H1 (cell line): ENCODE data around the gene ATP5MC2. TPM values are rescaled to one million over a fixed set of nuclear protein-coding genes. Genes with fewer than 3 reads are reported as not detected.

Experiments
- CTCF ChIA-PET: fragments of 300-600 bp; sonication (Branson Sonifier 250); formaldehyde crosslinking; loops from one replicate; lab custom pipeline; 2021; ENCODE audit not compliant: partially characterized antibody; lab: Charles Lee
- POLR2A ChIA-PET: fragments of 300-600 bp; sonication (Branson Sonifier 250); formaldehyde crosslinking; loops from one replicate; lab custom pipeline; 2021; ENCODE audit warnings: inconsistent platforms; ENCODE audit not compliant: partially characterized antibody; lab: Charles Lee
- DNase-seq, 2 experiments: peaks; one replicate each; pipeline versions ENCODE4 v3.0.0 to v3.0.0-alpha.2; 2010 to 2022; ENCODE audit warnings: low spot score in 2 of 2, low read depth in 1 of 2, mixed read lengths in 1 of 2
- FAIRE-seq: peaks from 2 replicates; lab custom pipeline; 2011; peaks lifted over from hg19 to GRCh38; lab: Jason Lieb, UNC
- H2AFZ ChIP-seq: 2 replicates; pipeline ENCODE4 v1.8.1; 2012; ENCODE audit warnings: low read length, inconsistent platforms
- H2AK5ac ChIP-seq: 2 replicates; pipeline ENCODE4 v1.6.1; 2013; ENCODE audit warnings: low read depth, low read length
- H2BK120ac ChIP-seq: replicated peaks from 2 replicates; pipeline ENCODE3; 2013; ENCODE audit warnings: low read depth, low read length, inconsistent platforms
- H2BK12ac ChIP-seq: 2 replicates; pipeline ENCODE4 v1.6.1; 2013; ENCODE audit warnings: low read depth, low read length
- H2BK15ac ChIP-seq: 2 replicates; pipeline ENCODE4 v1.6.1; 2013; ENCODE audit warnings: low read length
- H2BK20ac ChIP-seq: 2 replicates; pipeline ENCODE4 v1.6.1; 2013; ENCODE audit warnings: low read length
- H2BK5ac ChIP-seq: 2 replicates; pipeline ENCODE4 v1.6.1; 2013; ENCODE audit warnings: low read depth, low read length
- H3K14ac ChIP-seq: 2 replicates; pipeline ENCODE4 v1.6.1; 2013; ENCODE audit warnings: inconsistent platforms; ENCODE audit not compliant: insufficient read length
- H3K18ac ChIP-seq: 2 replicates; pipeline ENCODE4 v1.6.1; 2013; ENCODE audit warnings: low read length; ENCODE audit errors: extremely low read depth
- H3K23ac ChIP-seq: 2 replicates; pipeline ENCODE4 v1.6.1; 2013; ENCODE audit warnings: inconsistent platforms; ENCODE audit not compliant: insufficient read length
- H3K23me2 ChIP-seq: 2 replicates; pipeline ENCODE4 v1.6.1; 2013; ENCODE audit warnings: low read depth, low read length
- H3K27ac ChIP-seq: 2 replicates; pipeline ENCODE4 v1.6.1; 2011; ENCODE audit warnings: low read depth, low read length, inconsistent platforms
- H3K27me3 ChIP-seq, 4 experiments: replicated peaks in 1 of 4; 1 replicate in 1 of 4; 2 replicates in 3 of 4; pipeline versions ENCODE4 v1.6.1 to v1.8.1; 2011 to 2013; ENCODE audit warnings: low read length in 3 of 4, mild to moderate bottlenecking in 3 of 4, inconsistent platforms in 2 of 4, mixed read lengths in 2 of 4, moderate library complexity in 1 of 4; ENCODE audit not compliant: control insufficient read depth in 3 of 4, insufficient read depth in 3 of 4; ENCODE audit errors: extremely low read depth in 1 of 4
- H3K36me3 ChIP-seq, 4 experiments: 2 replicates each; pipeline versions ENCODE4 v1.6.1 to v1.8.1; 2011 to 2013; ENCODE audit warnings: mild to moderate bottlenecking in 4 of 4, low read length in 3 of 4, moderate library complexity in 2 of 4, control low read depth in 1 of 4, inconsistent platforms in 1 of 4; ENCODE audit not compliant: insufficient read depth in 4 of 4, control insufficient read depth in 2 of 4
- H3K4ac ChIP-seq: replicated peaks from 2 replicates; pipeline ENCODE3; 2013; ENCODE audit warnings: low read length, low read depth, mixed read lengths, inconsistent platforms; ENCODE audit not compliant: insufficient read length
- H3K4me1 ChIP-seq, 4 experiments: replicated peaks in 1 of 4; 1 replicate in 1 of 4; 2 replicates in 3 of 4; pipeline versions ENCODE4 v1.6.1 to v1.8.1; 2011 to 2013; ENCODE audit warnings: low read length in 3 of 4, inconsistent platforms in 2 of 4, mixed read lengths in 1 of 4; ENCODE audit not compliant: insufficient read depth in 4 of 4, control insufficient read depth in 3 of 4
- H3K4me2 ChIP-seq, 2 experiments: 2 replicates each; pipeline versions ENCODE4 v1.6.1 to v1.8.1; 2011 to 2013; ENCODE audit warnings: low read depth in 2 of 2, low read length in 2 of 2, control low read depth in 1 of 2, inconsistent platforms in 1 of 2, mild to moderate bottlenecking in 1 of 2; ENCODE audit not compliant: insufficient read depth in 1 of 2
- H3K4me3 ChIP-seq, 4 experiments: fragments of 200-600, 300-600 bp in 1 of 4; sonication (generic), shearing (Covaris generic), sonication (Bioruptor Twin) in 1 of 4; 2 replicates each; pipeline versions ENCODE4 v1.5.1 to v1.8.1; 2011 to 2016; ENCODE audit warnings: low read length in 4 of 4, low read depth in 3 of 4, control low read depth in 2 of 4, inconsistent platforms in 2 of 4, mild to moderate bottlenecking in 2 of 4, mixed read lengths in 1 of 4, moderate library complexity in 1 of 4; ENCODE audit not compliant: insufficient read depth in 2 of 4; ENCODE audit errors: extremely low read depth in 1 of 4
- H3K56ac ChIP-seq: replicated peaks from 2 replicates; pipeline ENCODE3; 2013; ENCODE audit warnings: low read depth, mild to moderate bottlenecking, mixed read lengths, low read length, inconsistent platforms; ENCODE audit not compliant: insufficient read length
- H3K79me1 ChIP-seq: 2 replicates; pipeline ENCODE4 v1.6.1; 2013; ENCODE audit warnings: low read depth, low read length, control low read depth
- H3K79me2 ChIP-seq, 2 experiments: 2 replicates each; pipeline versions ENCODE4 v1.6.1 to v1.8.1; 2012 to 2013; ENCODE audit warnings: low read length in 2 of 2, mild to moderate bottlenecking in 2 of 2, inconsistent platforms in 1 of 2; ENCODE audit not compliant: insufficient read depth in 2 of 2, control insufficient read depth in 1 of 2
- H3K9ac ChIP-seq, 4 experiments: replicated peaks in 1 of 4; 1 replicate in 1 of 4; 2 replicates in 3 of 4; pipeline versions ENCODE4 v1.6.1 to v1.8.1; 2011 to 2013; ENCODE audit warnings: low read depth in 3 of 4, low read length in 3 of 4, control low read depth in 2 of 4, mild to moderate bottlenecking in 2 of 4, moderate library complexity in 2 of 4, inconsistent platforms in 1 of 4; ENCODE audit errors: extremely low read depth in 1 of 4
- H3K9me3 ChIP-seq, 2 experiments: 2 replicates each; pipeline versions ENCODE4 v1.6.1 to v1.8.1; 2012 to 2013; ENCODE audit warnings: mild to moderate bottlenecking in 2 of 2, moderate library complexity in 2 of 2, control low read depth in 1 of 2, inconsistent platforms in 1 of 2, low read depth in 1 of 2, low read length in 1 of 2, mixed read lengths in 1 of 2; ENCODE audit not compliant: insufficient read depth in 2 of 2
- H4K20me1 ChIP-seq, 2 experiments: replicated peaks in 1 of 2; 2 replicates each; pipeline versions ENCODE3 to v1.8.1; 2011 to 2013; ENCODE audit warnings: inconsistent platforms in 2 of 2, low read length in 2 of 2, mild to moderate bottlenecking in 1 of 2; ENCODE audit not compliant: insufficient read depth in 2 of 2, control insufficient read depth in 1 of 2
- H4K5ac ChIP-seq: 2 replicates; pipeline ENCODE4 v1.6.1; 2013; ENCODE audit warnings: low read length, low read depth, mixed read lengths, inconsistent platforms; ENCODE audit not compliant: insufficient read length
- H4K8ac ChIP-seq: 2 replicates; pipeline ENCODE4 v1.8.0; 2013; ENCODE audit warnings: mild to moderate bottlenecking, moderate library complexity, low read length, inconsistent platforms; ENCODE audit not compliant: insufficient read depth; ENCODE audit errors: extremely low read depth
- H4K91ac ChIP-seq: replicated peaks from 2 replicates; pipeline ENCODE3; 2013; ENCODE audit warnings: low read length, mixed read lengths, inconsistent platforms; ENCODE audit not compliant: insufficient read length
- BACH1 ChIP-seq: IDR thresholded peaks from 2 replicates; pipeline ENCODE4 v1.6.1; 2012; ENCODE audit warnings: low read length, improper control_type of control experiment
- CBX5 ChIP-seq: fragments of 300-800, 300-1000 bp; sonication (generic); IDR thresholded peaks from 2 replicates; pipeline ENCODE4 v1.7.1; 2016; ENCODE audit warnings: antibody characterized with exemption, low read length, low read depth
- CBX8 ChIP-seq: fragments of 300-800, 300-1000 bp; sonication (generic); IDR thresholded peaks from 2 replicates; pipeline ENCODE4 v1.7.1; 2016; ENCODE audit warnings: low read depth, low read length, borderline replicate concordance
- CHD1 ChIP-seq: IDR thresholded peaks from 2 replicates; pipeline ENCODE4 v1.6.1; 2012; ENCODE audit warnings: low read depth, low read length, improper control_type of control experiment
- E2F6 ChIP-seq: IDR thresholded peaks from 2 replicates; pipeline ENCODE4 v1.6.1; 2012; ENCODE audit warnings: inconsistent platforms
- EZH2 ChIP-seq: fragments of 200-600 bp; sonication (generic); IDR thresholded peaks from 2 replicates; pipeline ENCODE4 v1.7.1; 2012; ENCODE audit warnings: low read depth, mild to moderate bottlenecking, moderate library complexity, low read length, inconsistent platforms; ENCODE audit not compliant: severe bottlenecking
- KDM1A ChIP-seq: fragments of 200-600, 300-600 bp; sonication (generic); IDR thresholded peaks from 2 replicates; pipeline ENCODE4 v1.7.1; 2016; ENCODE audit warnings: mild to moderate bottlenecking, low read length, borderline replicate concordance
- PHF8 ChIP-seq: fragments of 200-600 bp; sonication (generic); conservative IDR thresholded peaks from 2 replicates; pipeline ENCODE4 v1.7.1; 2012; ENCODE audit warnings: low read depth, mild to moderate bottlenecking, inconsistent platforms, low read length, moderate library complexity
- POU5F1 ChIP-seq: IDR thresholded peaks from 2 replicates; pipeline ENCODE4 v1.6.1; 2011; ENCODE audit warnings: low read depth, mild to moderate bottlenecking, low read length, moderate library complexity
- RAD21 ChIP-seq, 2 experiments: IDR thresholded peaks in 1 of 2; conservative IDR thresholded peaks in 1 of 2; 2 replicates each; pipeline ENCODE4 v1.6.1; 2011; ENCODE audit warnings: low read depth in 2 of 2, low read length in 2 of 2, improper control_type of control experiment in 1 of 2, inconsistent platforms in 1 of 2, mild to moderate bottlenecking in 1 of 2, moderate library complexity in 1 of 2
- SAP30 ChIP-seq: fragments of 300-600 bp; sonication (generic); IDR thresholded peaks from 2 replicates; pipeline ENCODE4 v1.7.1; 2012; ENCODE audit warnings: low read length, moderate library complexity, mild to moderate bottlenecking, inconsistent platforms; ENCODE audit not compliant: insufficient read depth, insufficient replicate concordance
- SP2 ChIP-seq: IDR thresholded peaks from 2 replicates; pipeline ENCODE4 v1.6.1; 2012; ENCODE audit warnings: mild to moderate bottlenecking, low read length, inconsistent platforms
- ZNF274 ChIP-seq: IDR thresholded peaks from 2 replicates; pipeline ENCODE4 v1.7.0; 2012; ENCODE audit warnings: low read length, borderline replicate concordance; ENCODE audit errors: extremely low read depth
- WGBS, 2 experiments: shearing (Covaris generic) in 1 of 2; methylation state at CpG; one replicate each; pipeline versions ENCODE4 v1.1.6 to v1.1.7; 2013 to 2015; ENCODE audit warnings: low lambda C conversion rate in 2 of 2, mixed read lengths in 2 of 2, inconsistent platforms in 1 of 2, low coverage in 1 of 2, missing lambda C conversion rate in 1 of 2; ENCODE audit not compliant: insufficient replicate concordance in 2 of 2, insufficient coverage in 1 of 2, insufficient read length in 1 of 2; ENCODE audit errors: extremely low coverage in 1 of 2, missing lambda C conversion rate in 1 of 2; 5-methylcytosine and 5-hydroxymethylcytosine counted together
- polyA plus RNA-seq, 7 experiments: library from polyadenylated mRNA; depleted of rRNA in 3 of 7; stranded (reverse) in 5 of 7; unstranded in 2 of 7; fragments of >200 nt in 5 of 7; fragments of 200-250 nt in 2 of 7; gene quantifications; 1 replicate in 5 of 7; 2 replicates in 1 of 7; 4 replicates in 1 of 7; pipeline versions ENCODE4 v1.2.1 to v1.2.3, GENCODE V29; 2011 to 2013; ENCODE audit warnings: missing spikeins in 2 of 7, mixed read lengths in 2 of 7
- total RNA-seq: library from RNA; stranded (reverse); fragmentation: NEBNext Ultra II Directional; extraction: Animal tissue kit (Norgen Biotek cat#: 25700); gene quantifications from 2 replicates; pipeline ENCODE4 v1.2.1, GENCODE V29; 2021

ATP5MC2 gene
- total and polyA plus RNA-seq, 2 of the 8 experiments (the other 6 are each of a cell fraction or from before 2014, with no cell fraction given), result 408 to 952 TPM

GRCh38 chr12:53617700-53618099 is 58.2 kb downstream of the ATP5MC2 start:
- no peak overlapping the region for H4K91ac ChIP-seq
- CTCF ChIA-PET, result interaction anchor here (1.3 to 2.4 kb wide), 2 partner anchors 58 to 126 kb away, joined by 3 to 9 read pairs; partner anchors contain the start of gene ATP5MC2
- no peaks in the 10 kb centered on the region for H3K36me3 ChIP-seq
- H3K27me3 ChIP-seq, result no peaks in the 10 kb centered on the region
- no peak overlapping the region for H3K4me3 ChIP-seq
- H3K4me1 ChIP-seq, result no peaks in the 10 kb centered on the region
- no peak overlapping the region for H3K14ac ChIP-seq
- peaks cover 2% of the 10 kb centered on the region; the same call in 1 of the 2 replicates for H3K79me1 ChIP-seq
- H2BK12ac ChIP-seq, result no peak overlapping the region
- H2AK5ac ChIP-seq, result no peak overlapping the region
- H3K23ac ChIP-seq, result no peak overlapping the region
- DNase-seq (no peak), FAIRE-seq (no peak)
- 79% methylated on average over 3 of the region's 3 CpGs; no CpG with 5 or more reads in 1 of the 2 experiments for WGBS, 2 experiments
- H2AFZ ChIP-seq, result no peak overlapping the region
- POLR2A ChIA-PET, result interaction anchor here (0.7 to 2.1 kb wide), 3 partner anchors 9 to 149 kb away, joined by 3 to 7 read pairs (median 4); partner anchors contain the start of gene ATF7
- peaks cover 0 to 11% of the 10 kb centered on the region in 2 experiments; a peak in 1 of 4 replicates for H3K79me2 ChIP-seq
- H3K4me2 ChIP-seq, result no peak overlapping the region
- H2BK120ac ChIP-seq, result no peak overlapping the region
- no peak overlapping the region for H2BK20ac ChIP-seq
- no peak overlapping the region for H2BK5ac ChIP-seq
- no peak overlapping the region for H3K56ac ChIP-seq
- H2BK15ac ChIP-seq, result no peak overlapping the region
- H4K8ac ChIP-seq, result no peak overlapping the region
- no peak overlapping the region for H3K27ac ChIP-seq
- no peaks in the 10 kb centered on the region for H3K23me2 ChIP-seq
- H4K5ac ChIP-seq, result no peak overlapping the region
- no peak overlapping the region for H3K9ac ChIP-seq
- H3K9me3 ChIP-seq, result no peaks in the 10 kb centered on the region
- no peaks in the 10 kb centered on the region for H4K20me1 ChIP-seq
- no peak overlapping the region for H3K18ac ChIP-seq
- H3K4ac ChIP-seq, result no peak overlapping the region
- no peak for TF ChIP-seq ZNF274
- no peak for TF ChIP-seq SP2
- TF ChIP-seq CBX8, result no peak
- no peak for TF ChIP-seq E2F6
- TF ChIP-seq SAP30, result no peak
- no peak for TF ChIP-seq EZH2
- no peak for TF ChIP-seq RAD21 (IDR thresholded peaks at IDR 0.05 in 1 of 2, conservative IDR thresholded peaks at IDR 0.05 in 1 of 2; ENCODE audit: low read depth in 2 of 2, low read length in 2 of 2)
- TF ChIP-seq BACH1, result no peak
- TF ChIP-seq KDM1A, result no peak
- TF ChIP-seq PHF8, result no peak
- no peak for TF ChIP-seq POU5F1
- no peak for TF ChIP-seq CBX5
- TF ChIP-seq CHD1, result no peak
